ENCODE data around the gene NAV1.
A peak's percentile ranks its signal among the peaks of the same experiment; 100 is the strongest.
"Not testable (repeated sequence)": the region's sequence is repeated elsewhere in the genome, so short reads cannot be mapped to it uniquely, and the experiment has no call there.

Gene NAV1

DNA sequence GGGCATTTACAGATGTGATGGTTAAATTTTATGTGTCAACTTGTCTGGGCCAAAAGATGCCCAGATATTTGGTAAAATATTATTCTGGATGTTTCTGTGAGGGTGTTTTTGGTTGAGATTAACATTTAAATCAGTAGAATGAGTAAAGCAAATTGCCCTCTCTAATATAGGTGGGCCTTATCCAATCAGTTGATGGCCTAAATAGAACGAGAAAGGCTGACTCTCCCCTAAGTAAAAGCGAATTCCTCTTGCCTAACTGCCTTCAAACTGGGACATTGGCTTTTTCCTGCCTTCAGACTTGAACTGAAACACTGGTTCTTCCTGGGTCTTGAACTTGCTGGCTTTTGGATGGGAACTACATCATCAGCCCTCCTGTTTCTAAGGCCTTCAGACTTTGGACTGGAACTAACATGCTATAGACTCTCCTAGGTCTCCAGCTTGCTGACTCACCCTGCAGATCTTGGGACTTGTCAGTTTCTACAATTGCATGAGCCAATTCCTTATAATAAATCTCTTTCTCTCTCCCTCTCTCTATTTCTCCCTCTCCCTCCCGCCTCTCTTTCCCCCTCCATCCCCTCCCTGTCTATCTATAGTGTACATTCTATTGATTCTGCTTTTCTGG, 10.2 kb upstream of the NAV1 start:
- DNase-seq (ENCODE audit: low spot score), result no peak

DNA sequence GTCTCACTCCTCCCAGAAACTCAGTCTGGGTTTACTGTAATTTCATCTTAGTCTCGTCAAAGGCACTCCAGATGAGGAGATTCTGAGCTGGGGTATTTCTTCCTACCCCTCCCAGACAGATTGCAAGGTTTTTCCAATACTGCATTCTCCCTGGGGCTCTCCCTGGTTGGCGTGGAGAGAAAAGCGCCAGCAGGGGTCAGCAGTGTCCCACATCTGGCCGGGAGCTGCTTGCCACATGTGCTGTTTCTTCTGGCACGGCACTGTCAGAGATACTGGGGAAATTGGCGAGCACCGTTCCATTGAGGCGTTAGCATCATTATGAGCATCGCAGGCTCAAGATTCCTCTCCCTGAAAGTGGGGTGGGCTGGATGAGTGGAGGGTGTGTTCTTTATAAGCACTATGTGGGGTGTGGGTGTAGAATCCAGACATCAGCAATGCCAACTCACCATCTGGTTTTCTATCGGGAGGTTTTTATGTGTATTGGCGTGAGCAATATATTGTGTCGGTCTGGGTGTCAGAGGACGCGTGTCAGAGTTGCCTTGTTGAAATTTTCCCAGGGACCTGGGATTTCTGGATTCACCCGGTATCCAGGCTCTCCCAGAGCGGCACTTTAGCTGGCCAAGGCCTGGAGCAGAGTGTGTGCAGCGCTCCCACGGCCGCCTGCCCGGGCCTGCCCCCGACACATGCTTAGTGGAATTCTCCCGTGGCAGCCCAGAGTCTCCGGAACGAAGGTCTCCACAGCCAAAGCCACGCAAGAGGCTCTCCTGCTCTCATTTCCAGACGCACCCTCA, 8.0 kb upstream of the NAV1 start:
- DNase-seq (ENCODE audit: low spot score), result peak; percentile 85

DNA sequence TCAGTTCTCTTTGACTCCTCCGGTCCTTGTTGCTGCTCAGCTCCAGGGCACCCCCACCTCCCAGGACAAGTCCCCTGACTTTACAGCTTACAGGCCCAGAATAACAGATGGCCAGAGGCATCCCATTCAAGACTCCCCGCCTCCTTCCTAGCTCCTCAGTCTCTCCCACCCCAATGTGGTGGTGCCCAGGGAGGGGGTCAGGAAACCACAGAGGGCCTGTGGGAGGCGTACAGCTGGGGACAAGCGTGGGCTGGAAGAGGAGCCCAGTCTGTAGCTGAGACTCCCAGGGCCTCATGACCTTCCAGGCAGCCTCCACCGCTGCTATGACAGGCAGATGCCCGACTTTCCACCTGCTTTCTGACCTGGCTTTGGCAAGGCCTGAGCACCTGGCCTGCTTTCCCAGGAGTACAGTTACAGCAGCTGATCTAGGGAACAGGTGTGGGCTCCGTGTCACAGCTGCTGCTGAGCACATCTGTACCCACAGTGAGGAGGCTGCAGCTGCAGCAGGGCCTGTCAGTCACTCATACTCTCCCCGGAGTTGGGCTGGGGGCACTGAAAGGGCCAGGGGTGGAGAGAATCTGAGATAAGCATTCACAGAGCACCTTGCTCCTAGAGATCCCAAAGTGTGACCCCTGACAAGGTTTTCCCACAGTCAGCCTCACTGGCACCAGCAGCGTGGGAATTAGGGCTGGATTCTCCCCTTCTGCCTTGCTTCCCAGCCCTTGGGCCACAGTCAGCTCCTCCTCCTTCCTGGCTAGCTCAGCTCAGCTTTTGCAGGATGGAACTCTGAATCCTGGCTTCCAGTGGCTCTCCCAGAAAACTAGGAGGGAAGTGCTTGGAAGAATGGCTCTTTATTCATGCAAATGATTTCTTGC, 7.1 kb upstream of the NAV1 start:
- DNase-seq (ENCODE audit: low spot score), result no peak

DNA sequence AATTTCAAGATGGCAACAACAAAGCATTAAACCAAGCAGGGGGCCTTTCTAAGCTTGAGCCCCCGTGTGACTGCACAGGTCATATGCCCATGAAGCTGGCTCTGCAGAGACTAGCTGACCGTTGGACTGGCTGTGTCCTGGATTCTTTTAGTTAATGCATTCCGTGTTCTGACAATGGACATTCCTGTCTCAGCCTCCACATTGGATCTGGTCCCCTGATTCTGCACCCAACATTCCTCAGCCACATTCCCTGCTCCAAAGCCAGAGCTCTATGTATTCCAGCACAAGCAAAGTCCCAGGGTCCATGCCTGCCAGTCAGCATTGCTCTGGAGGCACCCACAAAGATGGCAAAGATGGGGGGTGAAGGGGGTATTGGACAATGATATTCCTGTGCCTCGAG, 5.1 kb upstream of the NAV1 start:
- no peak for DNase-seq (ENCODE audit: low spot score)

DNA sequence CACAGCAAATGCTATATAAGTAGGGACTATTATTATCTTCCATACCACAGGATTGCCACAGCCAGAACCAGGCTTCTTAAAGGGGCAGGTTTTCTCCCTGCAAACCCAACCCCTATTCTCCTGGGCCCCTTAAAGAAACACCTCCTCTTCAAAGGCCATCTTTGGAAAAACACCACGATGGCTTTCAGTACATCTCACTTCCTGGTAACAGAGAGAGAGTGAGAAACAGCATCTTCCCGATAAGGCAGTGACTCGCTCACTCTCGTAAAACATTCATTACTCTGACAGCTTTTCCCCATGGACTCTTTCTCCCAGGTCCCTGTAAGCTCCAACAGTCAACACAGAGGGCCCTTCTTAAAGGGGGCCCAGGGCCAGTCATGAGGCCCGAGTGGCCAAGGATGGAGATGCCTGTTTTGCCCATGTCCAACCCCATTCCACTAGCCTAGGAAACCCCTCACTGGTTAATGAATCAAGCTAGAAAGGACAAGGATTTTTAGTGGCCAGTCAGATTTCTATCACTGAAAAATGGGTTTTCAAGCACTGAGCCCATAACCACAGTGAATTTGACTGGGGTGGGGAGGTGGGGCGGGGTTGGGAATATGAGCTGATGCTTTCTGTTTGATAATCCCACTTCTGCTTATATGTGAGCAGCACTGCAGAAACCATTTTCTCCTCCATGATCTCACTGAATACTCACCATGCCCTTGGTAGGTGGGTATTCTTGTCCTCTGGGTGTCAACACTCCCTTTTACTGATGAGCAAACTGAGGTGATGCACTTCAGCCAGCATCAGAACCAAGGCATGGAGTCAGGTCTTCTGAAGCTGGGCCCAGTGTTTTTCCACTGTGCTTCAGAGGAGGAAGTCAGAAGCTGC, 3.6 kb upstream of the NAV1 start:
- DNase-seq (ENCODE audit: low spot score), result no peak

DNA sequence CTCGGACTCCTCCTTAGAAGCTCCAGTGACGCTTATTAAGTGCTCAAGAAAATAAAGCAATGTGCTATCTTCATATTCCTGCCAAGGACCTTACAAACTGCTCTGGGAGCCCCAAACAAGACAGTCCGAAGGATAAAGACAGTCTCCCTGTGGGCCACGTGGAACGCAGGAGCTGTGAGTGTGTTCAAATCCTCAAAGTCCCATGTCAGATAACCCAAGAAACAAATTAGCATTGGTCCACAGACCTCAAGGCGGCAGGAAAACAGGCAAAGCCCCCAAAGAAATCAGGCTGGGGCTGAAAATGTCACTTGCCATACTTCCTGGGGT, 3.0 kb upstream of the NAV1 start:
- no peak for DNase-seq (ENCODE audit: low spot score)

DNA sequence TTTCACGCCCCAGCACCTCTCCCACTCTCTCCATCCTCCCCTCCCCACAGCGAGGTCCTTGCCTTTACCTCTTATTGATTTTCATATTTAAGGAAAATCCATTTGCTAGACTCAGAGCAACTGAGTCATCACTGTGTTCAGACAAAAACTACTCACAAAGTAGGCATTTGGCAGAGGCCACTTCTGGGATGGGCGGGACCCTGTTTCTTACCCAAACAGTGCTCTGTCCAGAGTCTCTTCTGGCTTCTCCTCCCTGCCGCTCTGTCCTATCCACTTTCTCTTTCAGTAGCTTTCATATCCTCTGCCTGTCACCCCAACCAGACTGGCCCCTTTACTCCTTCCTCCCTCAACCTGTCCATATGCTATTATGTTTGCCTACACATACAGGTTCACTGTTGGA, 2.4 kb upstream of the NAV1 start:
- DNase-seq (ENCODE audit: low spot score), result peak; percentile 82

DNA sequence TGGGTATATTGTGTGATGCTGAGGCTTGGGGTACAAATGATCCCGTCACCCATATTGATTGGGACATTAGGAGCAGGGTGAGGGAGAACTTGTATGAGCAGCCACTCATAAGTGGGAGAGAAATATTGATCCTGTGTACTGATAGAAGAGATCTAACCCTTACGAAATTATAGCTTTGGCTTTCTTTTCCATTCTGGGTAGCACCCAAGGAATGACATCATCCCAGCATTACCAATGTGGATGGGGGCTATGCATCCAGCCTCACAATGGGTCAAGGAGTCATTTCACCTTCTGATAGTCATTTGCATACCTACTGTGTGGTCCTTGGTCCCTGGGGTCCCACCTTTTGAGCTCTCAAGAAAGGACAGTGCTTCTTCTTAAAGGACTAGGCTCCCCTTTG, 1.9 kb upstream of the NAV1 start:
- DNase-seq (ENCODE audit: low spot score), result no peak

DNA sequence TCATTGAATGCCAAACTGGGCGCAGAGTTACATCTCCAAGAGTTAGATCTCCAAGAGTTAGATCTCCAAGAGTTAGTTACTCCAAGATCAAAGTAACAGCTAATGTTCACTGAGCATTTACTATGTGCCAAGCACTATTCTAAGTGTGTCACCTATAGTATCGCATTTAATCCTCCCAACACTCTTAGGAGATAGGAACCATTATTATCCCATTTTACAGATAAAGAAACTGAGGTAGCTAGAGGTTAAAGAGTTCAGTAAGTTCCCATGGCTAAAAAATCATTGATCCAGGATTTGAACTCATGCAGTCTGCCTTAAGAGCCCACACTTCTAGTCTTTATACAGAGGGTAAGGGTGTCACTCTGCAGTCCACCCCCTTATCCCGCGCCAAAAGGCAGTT, 1.5 kb upstream of the NAV1 start:
- DNase-seq (ENCODE audit: low spot score), result no peak

DNA sequence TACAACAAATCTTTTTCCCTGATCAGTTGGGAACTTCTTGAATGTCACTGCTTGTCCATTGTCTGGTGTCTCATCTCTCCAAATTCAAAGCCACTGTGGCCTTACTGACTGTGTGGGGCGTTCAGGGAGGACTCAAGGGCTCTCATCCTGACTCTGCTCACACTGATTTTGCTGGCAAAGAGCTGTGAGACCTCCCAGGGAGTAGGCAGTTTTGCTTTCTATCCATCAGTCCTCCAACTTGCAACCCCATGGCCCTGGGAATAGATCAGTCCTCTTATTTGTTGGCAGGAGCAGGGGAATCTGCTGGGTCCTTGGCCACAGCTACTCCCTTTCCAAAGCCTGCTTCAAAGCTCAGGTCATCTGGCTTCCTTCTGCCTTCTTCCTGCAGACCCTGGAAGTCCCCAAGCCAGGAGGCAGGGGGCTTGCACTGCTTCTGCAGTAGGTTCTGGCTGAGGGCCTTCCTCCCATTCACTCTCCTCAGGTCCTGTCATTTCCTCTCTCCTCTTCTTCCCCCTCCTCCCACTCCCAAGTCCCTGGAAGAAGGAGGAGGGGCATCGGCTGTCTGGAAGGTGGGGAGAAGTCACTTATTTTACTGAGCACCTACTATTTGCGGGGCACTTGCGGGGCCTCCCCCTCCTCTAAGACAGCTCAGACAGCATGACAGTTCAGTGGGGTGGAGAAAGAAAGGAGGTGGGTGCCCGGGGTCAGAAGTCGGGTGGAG, 876 bp upstream of the NAV1 start:
- DNase-seq (ENCODE audit: low spot score), result no peak

DNA sequence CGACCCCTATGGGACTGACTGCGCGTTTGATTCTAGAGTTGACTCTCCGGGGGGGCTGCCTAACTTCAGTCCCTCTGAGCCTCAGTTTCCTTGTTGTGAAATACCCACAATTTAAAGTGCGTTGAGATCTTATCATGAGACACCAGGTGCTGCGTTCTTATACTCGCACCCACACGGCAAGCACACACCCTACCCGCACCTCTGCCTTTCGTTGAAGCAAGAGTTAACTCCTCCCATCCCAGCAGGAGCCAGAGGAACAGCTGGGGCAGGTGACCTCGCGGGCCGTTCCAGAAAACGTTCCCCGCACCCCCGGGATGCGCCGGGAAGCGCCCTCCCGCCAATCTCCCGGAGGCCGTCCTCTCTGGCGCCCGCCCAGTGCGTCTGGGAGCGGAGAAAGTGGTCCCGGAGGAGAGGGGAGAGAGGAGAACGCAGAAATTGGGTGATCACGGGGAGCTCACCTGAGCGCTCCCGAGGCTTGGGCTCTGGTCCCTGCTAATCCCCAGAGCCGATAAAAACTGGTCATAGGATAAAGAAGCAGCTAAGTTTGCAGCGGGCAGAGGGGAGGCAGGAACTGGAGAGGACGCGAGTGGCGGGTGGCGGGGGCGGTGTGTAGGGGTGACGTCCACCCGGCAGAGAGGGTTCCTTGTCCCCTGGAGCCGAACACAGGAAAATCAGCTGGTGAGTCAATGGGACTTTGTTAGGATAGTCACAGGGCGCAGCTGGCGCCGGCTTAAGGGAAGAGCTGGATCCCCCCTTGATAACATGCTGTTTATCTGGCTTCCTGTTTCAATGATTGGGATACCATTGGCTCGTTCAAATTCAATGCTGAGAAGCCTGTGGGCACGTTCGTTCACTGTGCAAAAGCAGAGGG, 869 bp downstream of the NAV1 start:
- peak; percentile 75 for DNase-seq (ENCODE audit: low spot score)

DNA sequence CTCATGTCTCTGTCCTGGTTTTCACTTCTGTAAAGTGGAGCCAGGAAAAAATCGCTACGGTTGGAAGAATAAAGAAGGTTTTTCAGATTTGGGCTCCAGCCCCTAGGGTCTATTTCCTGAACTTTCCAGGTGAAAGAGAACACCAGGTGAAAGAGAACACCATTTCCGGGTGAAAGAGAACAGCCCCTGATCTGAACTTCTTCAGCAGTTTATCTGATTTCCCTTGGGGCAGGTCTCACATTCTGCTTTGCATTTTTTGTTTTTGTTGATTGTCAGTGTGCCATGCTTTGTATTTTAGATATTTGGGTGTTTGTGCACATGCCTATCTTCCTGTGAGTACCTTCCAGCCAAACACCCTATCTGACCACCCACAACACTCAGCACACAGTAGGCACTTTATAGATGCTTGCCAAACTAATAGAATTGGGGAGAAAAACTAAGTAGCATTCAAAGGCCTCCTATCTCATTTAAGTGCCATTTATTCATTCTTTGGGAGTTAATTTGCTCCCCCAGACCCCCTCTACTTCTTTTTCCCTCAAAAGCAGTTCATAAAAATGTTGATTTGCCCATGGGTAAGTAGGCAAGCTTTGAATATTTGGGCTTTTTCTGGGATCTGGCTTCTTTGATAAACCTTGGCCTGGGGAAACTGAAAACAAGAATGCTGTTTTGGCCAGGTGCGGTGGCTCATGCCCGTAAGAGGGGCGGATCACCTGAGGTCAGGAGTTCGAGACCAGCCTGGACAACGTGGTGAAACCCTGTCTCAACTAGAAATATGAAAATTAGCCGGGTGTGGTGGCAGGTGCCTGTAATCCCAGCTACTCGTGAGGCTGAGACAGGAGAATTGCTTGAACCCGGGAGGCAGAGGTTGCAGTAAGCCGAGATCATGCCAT, 2.2 kb downstream of the NAV1 start:
- no peak for DNase-seq (ENCODE audit: low spot score)

DNA sequence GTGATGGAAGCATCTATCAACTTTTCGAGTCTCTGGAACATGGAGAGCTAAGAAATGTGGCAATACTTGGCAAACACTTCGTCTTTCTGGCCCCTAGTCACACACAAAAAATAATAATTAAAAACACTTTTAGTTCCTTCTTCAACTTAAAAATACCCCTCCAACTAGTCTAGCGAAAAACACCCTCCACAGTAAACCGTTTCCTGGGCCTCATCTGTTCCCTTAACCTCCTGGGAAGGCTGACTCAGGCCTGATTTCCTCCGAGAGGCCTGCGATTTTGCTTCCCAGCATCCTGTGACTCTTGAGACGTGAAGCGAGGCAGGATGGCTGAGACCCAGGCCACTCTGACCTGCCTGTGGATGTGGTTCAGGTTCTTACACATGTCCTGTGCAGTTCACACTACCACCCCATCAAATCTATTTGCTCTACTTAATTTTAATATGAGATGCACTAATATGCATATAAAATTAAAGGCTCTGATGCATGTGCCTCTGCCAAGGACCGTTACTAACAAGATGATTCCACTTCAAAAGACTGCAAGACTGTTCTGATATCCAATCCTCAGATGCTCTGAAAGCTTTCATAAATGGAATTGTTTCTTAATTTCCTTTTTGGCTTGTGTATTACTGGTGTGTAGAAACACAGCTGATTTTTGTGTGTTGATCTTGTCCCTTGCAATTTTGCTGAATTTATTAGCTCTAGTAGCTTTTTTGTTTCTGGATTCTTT, 3.5 kb downstream of the NAV1 start:
- DNase-seq (ENCODE audit: low spot score), result peak; percentile 50

DNA sequence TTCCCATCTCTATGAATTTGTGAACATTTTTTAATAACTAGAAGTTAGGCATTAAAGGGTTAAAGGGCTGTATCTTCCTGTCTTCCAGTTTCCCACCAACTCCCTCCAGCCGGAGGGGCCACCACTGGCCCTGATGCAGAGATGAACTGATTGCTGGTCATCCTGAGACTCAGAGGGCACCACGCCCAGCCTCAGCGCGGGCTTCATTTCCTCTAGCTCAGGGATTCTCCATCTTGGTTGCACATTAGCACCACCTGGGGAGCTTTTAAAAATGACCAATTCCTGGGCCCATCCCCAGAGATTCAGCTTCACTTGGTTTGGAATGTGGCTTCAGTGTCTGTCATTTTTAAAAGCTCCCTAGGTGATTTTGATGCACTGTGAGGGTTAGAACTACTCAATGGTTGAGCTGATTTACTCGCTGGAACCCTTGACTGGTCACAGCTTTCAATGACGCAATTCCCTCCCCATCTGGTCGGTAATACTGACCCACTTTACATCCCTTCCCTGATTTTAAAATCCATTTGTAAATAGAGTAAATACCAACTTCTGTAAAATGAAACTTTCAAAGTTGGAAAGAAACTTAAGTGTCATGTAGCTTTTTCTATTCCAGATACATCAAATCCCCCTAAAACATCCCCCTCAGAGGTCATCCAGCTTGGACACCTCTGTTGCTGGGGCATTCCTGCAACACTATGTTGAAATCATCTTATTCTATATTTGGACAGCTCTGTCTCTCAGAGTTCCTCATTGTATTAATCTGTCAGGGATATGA, 5.1 kb downstream of the NAV1 start:
- no peak for DNase-seq (ENCODE audit: low spot score)

DNA sequence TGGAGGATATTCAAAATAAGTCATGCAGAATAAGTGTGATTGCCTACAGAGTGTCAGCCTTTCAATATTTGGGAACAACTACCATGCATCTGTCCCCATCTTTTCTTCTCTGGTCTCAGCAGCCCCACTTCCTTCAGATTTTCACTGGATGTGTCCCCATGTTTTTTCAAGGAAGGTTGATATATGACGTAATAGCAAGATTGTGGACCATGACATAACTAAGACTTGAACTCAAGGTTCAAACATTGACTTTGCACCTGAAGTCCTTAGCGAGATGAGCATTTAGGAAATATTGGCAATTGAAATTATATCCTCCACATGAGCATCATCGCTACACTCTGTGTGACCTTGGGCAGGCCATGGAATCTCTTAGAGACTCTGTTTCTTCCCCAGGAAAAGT, 5.8 kb downstream of the NAV1 start:
- no peak for DNase-seq (ENCODE audit: low spot score)

DNA sequence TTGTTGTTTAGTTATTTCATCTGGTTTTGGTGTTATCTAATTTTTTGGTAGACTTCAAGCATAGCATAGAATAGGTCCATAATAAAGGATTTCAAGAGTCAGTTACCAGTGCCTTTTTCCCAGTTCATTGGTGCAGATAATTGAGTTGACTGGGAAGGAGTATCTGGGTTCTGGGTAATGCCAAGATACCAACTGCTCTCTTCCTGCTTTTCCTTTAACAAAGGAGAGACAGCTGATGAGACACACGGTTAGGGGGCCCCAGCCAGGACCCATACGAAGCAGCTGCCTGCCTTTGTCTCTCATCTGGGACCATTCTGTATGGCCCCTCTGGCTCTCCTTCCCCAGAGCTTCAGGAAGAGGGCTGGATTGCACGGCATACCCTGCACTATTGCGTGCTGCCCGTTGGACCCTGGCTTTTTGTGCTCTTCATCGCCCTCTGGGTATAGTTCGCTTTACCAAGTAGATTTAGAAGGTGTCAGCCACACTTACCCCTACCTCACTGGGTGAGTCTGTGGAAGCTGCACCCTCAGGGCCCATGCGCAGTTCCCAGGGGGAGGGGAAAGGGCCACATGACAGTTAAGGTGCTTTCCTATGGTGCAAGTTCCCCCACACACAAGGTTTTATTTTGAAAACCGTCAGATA, 7.0 kb downstream of the NAV1 start:
- no peak for DNase-seq (ENCODE audit: low spot score)

DNA sequence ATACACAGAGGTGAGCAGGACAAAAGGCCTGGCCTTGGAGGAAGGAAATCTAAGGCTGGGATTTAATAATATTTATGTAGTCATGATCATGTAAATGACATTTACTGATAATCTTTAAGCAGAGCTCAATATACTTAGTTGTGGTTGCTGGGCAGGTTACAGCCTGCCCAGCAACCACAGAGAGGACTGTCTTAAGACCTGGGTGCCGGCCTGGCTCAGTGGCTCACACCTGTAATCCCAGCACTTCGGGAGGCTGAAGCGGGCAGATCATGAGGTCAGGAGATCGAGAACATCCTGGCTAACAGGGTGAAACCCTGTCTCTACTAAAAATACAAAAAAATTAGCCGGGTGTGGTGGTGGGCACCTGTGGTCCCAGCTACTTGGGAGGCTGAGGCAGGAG, 10.6 kb downstream of the NAV1 start:
- DNase-seq (ENCODE audit: low spot score), result not testable (repeated sequence)

Data from hepatic stellate cell (primary cell).